ENCODE data around the gene H2AZ1.
A peak's percentile ranks its signal among the peaks of the same experiment; 100 is the strongest.
"Not testable (repeated sequence)": the region's sequence is repeated elsewhere in the genome, so short reads cannot be mapped to it uniquely, and the experiment has no call there.

Gene H2AZ1

GRCh38 chr4:99949999-99950912, at the start of gene H2AZ1:
Gene H2AZ1 (minus strand): TSS chr4:99950275. CDS start chr4:99950170, 105 bp downstream.
- DNase-seq (ENCODE audit: low spot score) = peak; percentile 97

GRCh38 chr4:99998062-99998867, 48.2 kb upstream of the H2AZ1 start:
- peak; percentile 30 for DNase-seq (ENCODE audit: low spot score)

- DNase-seq (ENCODE audit: low spot score) = no peak
Observed at GRCh38 chr4:99991741-99992140, 41.7 kb upstream of the H2AZ1 start.

GRCh38 chr4:99987681-99988080, 37.6 kb upstream of the H2AZ1 start:
- no peak for DNase-seq (ENCODE audit: low spot score)

- no peak for DNase-seq (ENCODE audit: low spot score)
Observed at GRCh38 chr4:99986792-99987191, 36.7 kb upstream of the H2AZ1 start.

- no peak for DNase-seq (ENCODE audit: low spot score)
Observed at GRCh38 chr4:99983289-99983943, 33.3 kb upstream of the H2AZ1 start.

- DNase-seq (ENCODE audit: low spot score) = no peak
Observed at GRCh38 chr4:99979872-99980271, 29.8 kb upstream of the H2AZ1 start.

- no peak for DNase-seq (ENCODE audit: low spot score)
Observed at GRCh38 chr4:99971453-99972111, 21.5 kb upstream of the H2AZ1 start.

- DNase-seq (ENCODE audit: low spot score) = peak; percentile 61
Observed at GRCh38 chr4:99968330-99968729, 18.3 kb upstream of the H2AZ1 start.

- no peak for DNase-seq (ENCODE audit: low spot score)
Observed at GRCh38 chr4:99966692-99967091, 16.6 kb upstream of the H2AZ1 start.

- no peak for DNase-seq (ENCODE audit: low spot score)
Observed at GRCh38 chr4:99965674-99966350, 15.7 kb upstream of the H2AZ1 start.

GRCh38 chr4:99965173-99965572, 15.1 kb upstream of the H2AZ1 start:
- DNase-seq (ENCODE audit: low spot score) = no peak

- no peak for DNase-seq (ENCODE audit: low spot score)
Observed at GRCh38 chr4:99961711-99962110, 11.6 kb upstream of the H2AZ1 start.

GRCh38 chr4:99960648-99961047, 10.6 kb upstream of the H2AZ1 start:
- no peak for DNase-seq (ENCODE audit: low spot score)

- DNase-seq (ENCODE audit: low spot score) = not testable (repeated sequence)
Observed at GRCh38 chr4:99958207-99958606, 8.1 kb upstream of the H2AZ1 start.

- no peak for DNase-seq (ENCODE audit: low spot score)
Observed at GRCh38 chr4:99950913-99951254, 809 bp upstream of the H2AZ1 start.

GRCh38 chr4:99949034-99949998, 759 bp downstream of the H2AZ1 start:
- peak; percentile 84 for DNase-seq (ENCODE audit: low spot score)

GRCh38 chr4:99947608-99948007, 2.5 kb downstream of the H2AZ1 start:
- DNase-seq (ENCODE audit: low spot score) = no peak

GRCh38 chr4:99947190-99947578, 2.9 kb downstream of the H2AZ1 start:
- no peak for DNase-seq (ENCODE audit: low spot score)

Data from AG20443 (cell line).